ENCODE measurements around the gene SLC24A3. TPM values are rescaled to one million over a fixed set of nuclear protein-coding genes. Genes with fewer than 3 reads are reported as not detected.

The SLC24A3 gene
- total RNA-seq, 1 donor from 2014 or later, result 0.79 TPM

DNA sequence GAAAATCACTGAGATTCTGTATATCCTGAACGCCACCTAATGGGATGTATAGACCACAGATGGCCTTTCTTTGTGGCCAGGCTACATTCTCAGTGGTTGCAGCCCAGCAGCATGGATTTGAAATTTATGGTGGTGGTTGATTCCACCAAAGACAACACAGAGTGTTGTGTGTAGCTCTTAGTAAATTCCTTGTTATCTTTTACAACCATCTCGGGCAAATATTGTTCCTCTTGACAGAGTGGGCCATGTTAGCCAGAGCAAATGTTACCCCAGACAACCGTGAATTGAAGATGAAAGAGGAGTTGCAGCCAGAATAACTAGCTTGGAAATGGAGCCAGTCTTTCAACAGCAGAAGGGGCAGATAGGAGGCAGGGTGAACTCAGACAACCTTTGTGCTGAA lies 39.5 kb downstream of the SLC24A3 start:
- DNase-seq (ENCODE audit: low read depth) (no peak), FAIRE-seq (no peak)
- Histone ChIP-seq H3K36me3 (ENCODE audit: insufficient read depth, low read length) (no peaks in the 10 kb centered on the region), H2AFZ (ENCODE audit: low read depth, low read length) (no peak overlapping the region), H3K79me2 (ENCODE audit: insufficient read depth, low read length) (no peaks in the 10 kb centered on the region), H3K4me2 (ENCODE audit: low read length) (no peak overlapping the region), H3K9me3 (ENCODE audit: insufficient read depth, low read depth, low read length) (peaks cover 4% of the 10 kb centered on the region), H3K4me3 (ENCODE audit: insufficient read depth, low read depth, low read length) (no peak overlapping the region), H3K9ac (ENCODE audit: low read length) (no peak overlapping the region), H4K20me1 (ENCODE audit: insufficient read depth, low read length) (no peaks in the 10 kb centered on the region), H3K27me3 (ENCODE audit: insufficient read depth, low read length) (no peaks in the 10 kb centered on the region), H3K27ac (ENCODE audit: low read depth, low read length) (no peak overlapping the region), H3K4me1 (ENCODE audit: insufficient read depth, low read length) (no peaks in the 10 kb centered on the region)
- no peaks in the 10 kb centered on the region for H3K9me3 Mint-ChIP-seq (ENCODE audit: unreplicated experiment)
- H3K36me3 Mint-ChIP-seq (ENCODE audit: low read depth, unreplicated experiment), result no peaks in the 10 kb centered on the region
- no peak overlapping the region for H3K4me3 Mint-ChIP-seq (ENCODE audit: unreplicated experiment)
- H3K27ac Mint-ChIP-seq (ENCODE audit: unreplicated experiment), result no peak overlapping the region
- H3K4me1 Mint-ChIP-seq (ENCODE audit: low read depth, unreplicated experiment), result no peaks in the 10 kb centered on the region
- TF ChIP-seq, protein P1, sequence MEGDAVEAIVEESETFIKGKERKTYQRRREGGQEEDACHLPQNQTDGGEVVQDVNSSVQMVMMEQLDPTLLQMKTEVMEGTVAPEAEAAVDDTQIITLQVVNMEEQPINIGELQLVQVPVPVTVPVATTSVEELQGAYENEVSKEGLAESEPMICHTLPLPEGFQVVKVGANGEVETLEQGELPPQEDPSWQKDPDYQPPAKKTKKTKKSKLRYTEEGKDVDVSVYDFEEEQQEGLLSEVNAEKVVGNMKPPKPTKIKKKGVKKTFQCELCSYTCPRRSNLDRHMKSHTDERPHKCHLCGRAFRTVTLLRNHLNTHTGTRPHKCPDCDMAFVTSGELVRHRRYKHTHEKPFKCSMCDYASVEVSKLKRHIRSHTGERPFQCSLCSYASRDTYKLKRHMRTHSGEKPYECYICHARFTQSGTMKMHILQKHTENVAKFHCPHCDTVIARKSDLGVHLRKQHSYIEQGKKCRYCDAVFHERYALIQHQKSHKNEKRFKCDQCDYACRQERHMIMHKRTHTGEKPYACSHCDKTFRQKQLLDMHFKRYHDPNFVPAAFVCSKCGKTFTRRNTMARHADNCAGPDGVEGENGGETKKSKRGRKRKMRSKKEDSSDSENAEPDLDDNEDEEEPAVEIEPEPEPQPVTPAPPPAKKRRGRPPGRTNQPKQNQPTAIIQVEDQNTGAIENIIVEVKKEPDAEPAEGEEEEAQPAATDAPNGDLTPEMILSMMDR (IDR thresholded peaks at IDR 0.05; ENCODE audit: insufficient read depth, low read depth, low read length), result no peak
- no peak for TF ChIP-seq EZH2 (IDR thresholded peaks at IDR 0.05; ENCODE audit: insufficient read depth, low read length)
- H3K27me3 Mint-ChIP-seq (ENCODE audit: low read depth, unreplicated experiment), result peaks cover 3% of the 10 kb centered on the region

DNA sequence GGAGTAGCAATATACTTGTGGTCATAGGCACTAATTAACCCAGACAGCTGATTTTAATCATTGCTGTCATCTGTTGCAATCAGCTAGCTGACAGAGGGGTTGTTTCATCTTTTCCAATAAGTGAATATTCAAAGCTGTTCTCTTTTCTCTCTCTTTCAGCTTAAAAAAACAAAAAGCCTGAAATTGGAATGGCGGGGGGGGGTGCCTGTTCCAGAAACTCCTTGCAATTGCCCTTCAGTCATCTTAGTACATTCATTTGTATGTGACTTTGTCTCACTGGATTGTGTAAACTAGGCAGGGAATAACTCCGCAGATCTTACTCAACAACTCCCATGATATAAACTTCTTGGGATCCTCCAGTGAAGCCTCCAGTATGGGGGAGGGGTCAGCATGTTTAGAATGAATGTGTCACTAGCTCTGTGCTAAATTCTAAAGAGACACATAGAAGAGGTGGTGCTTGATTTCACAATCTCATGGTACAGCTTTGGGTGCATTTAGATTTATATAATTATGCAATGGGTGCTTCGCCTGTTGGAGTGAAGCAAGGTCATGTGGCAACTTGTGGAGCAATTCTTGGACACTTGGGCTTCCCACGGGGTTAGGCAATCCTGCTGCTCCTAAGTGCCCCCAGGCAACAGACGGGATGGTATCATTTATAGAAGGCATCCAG lies 40.1 kb downstream of the SLC24A3 start:
- H3K4me3 Mint-ChIP-seq (ENCODE audit: unreplicated experiment), result no peak overlapping the region
- H3K9me3 Mint-ChIP-seq (ENCODE audit: unreplicated experiment), result no peaks in the 10 kb centered on the region
- no peak for TF ChIP-seq EZH2 (IDR thresholded peaks at IDR 0.05; ENCODE audit: insufficient read depth, low read length)
- TF ChIP-seq, protein P1 (IDR thresholded peaks at IDR 0.05; ENCODE audit: insufficient read depth, low read depth, low read length), result no peak
- Histone ChIP-seq H3K4me2 (ENCODE audit: low read length) (no peak overlapping the region), H3K79me2 (ENCODE audit: insufficient read depth, low read length) (no peaks in the 10 kb centered on the region), H3K27me3 (ENCODE audit: insufficient read depth, low read length) (no peaks in the 10 kb centered on the region), H4K20me1 (ENCODE audit: insufficient read depth, low read length) (no peaks in the 10 kb centered on the region), H3K4me3 (ENCODE audit: insufficient read depth, low read depth, low read length) (no peak overlapping the region), H2AFZ (ENCODE audit: low read depth, low read length) (no peak overlapping the region), H3K4me1 (ENCODE audit: insufficient read depth, low read length) (no peaks in the 10 kb centered on the region), H3K36me3 (ENCODE audit: insufficient read depth, low read length) (no peaks in the 10 kb centered on the region), H3K9me3 (ENCODE audit: insufficient read depth, low read depth, low read length) (peaks cover 4% of the 10 kb centered on the region), H3K9ac (ENCODE audit: low read length) (no peak overlapping the region), H3K27ac (ENCODE audit: low read depth, low read length) (no peak overlapping the region)
- FAIRE-seq (no peak), DNase-seq (ENCODE audit: low read depth) (no peak)
- peaks cover 3% of the 10 kb centered on the region for H3K27me3 Mint-ChIP-seq (ENCODE audit: low read depth, unreplicated experiment)
- H3K27ac Mint-ChIP-seq (ENCODE audit: unreplicated experiment), result no peak overlapping the region
- no peaks in the 10 kb centered on the region for H3K4me1 Mint-ChIP-seq (ENCODE audit: low read depth, unreplicated experiment)
- H3K36me3 Mint-ChIP-seq (ENCODE audit: low read depth, unreplicated experiment), result no peaks in the 10 kb centered on the region

DNA sequence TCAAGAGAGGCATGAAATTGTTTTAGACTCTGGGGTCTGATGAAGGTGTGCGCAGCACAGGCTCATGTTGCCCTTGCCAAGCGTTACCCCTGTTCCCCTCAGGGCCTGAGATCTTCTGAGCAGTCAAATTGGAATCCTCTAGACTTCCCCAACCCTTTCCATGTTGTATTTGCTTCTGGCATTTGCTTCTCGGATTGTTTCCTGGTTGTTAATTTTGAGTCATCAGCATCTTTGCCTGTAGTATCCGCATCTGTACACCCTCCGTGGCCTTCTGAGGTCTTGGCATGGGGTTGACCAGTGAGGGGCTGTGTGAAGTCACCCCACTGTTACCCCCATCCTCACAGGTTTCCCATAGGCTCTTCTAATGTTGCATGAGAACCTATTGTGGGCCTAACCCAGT lies 40.9 kb downstream of the SLC24A3 start:
- H3K4me1 ChIP-seq (ENCODE audit: insufficient read depth, low read length), result no peaks in the 10 kb centered on the region
- no peak overlapping the region for H3K27ac ChIP-seq (ENCODE audit: low read depth, low read length)
- DNase-seq (ENCODE audit: low read depth) (no peak), FAIRE-seq (no peak)
- H3K27me3 ChIP-seq (ENCODE audit: insufficient read depth, low read length), result no peaks in the 10 kb centered on the region
- H4K20me1 ChIP-seq (ENCODE audit: insufficient read depth, low read length), result no peaks in the 10 kb centered on the region
- no peak overlapping the region for H3K4me2 ChIP-seq (ENCODE audit: low read length)
- H3K9me3 Mint-ChIP-seq (ENCODE audit: unreplicated experiment), result no peaks in the 10 kb centered on the region
- peaks cover 4% of the 10 kb centered on the region for H3K9me3 ChIP-seq (ENCODE audit: insufficient read depth, low read depth, low read length)
- H2AFZ ChIP-seq (ENCODE audit: low read depth, low read length), result no peak overlapping the region
- H3K36me3 ChIP-seq (ENCODE audit: insufficient read depth, low read length), result no peaks in the 10 kb centered on the region
- TF ChIP-seq, protein P1 (IDR thresholded peaks at IDR 0.05; ENCODE audit: insufficient read depth, low read depth, low read length), result no peak
- TF ChIP-seq EZH2 (IDR thresholded peaks at IDR 0.05; ENCODE audit: insufficient read depth, low read length), result no peak
- peaks cover 6% of the 10 kb centered on the region for H3K27me3 Mint-ChIP-seq (ENCODE audit: low read depth, unreplicated experiment)
- H3K4me1 Mint-ChIP-seq (ENCODE audit: low read depth, unreplicated experiment), result no peaks in the 10 kb centered on the region
- no peak overlapping the region for H3K27ac Mint-ChIP-seq (ENCODE audit: unreplicated experiment)
- H3K4me3 Mint-ChIP-seq (ENCODE audit: unreplicated experiment), result no peak overlapping the region
- H3K9ac ChIP-seq (ENCODE audit: low read length), result no peak overlapping the region
- no peak overlapping the region for H3K4me3 ChIP-seq (ENCODE audit: insufficient read depth, low read depth, low read length)
- no peaks in the 10 kb centered on the region for H3K36me3 Mint-ChIP-seq (ENCODE audit: low read depth, unreplicated experiment)
- H3K79me2 ChIP-seq (ENCODE audit: insufficient read depth, low read length), result no peaks in the 10 kb centered on the region

Measured in astrocyte (in vitro differentiated cells and primary cell).